ENCODE data around the gene PANK4.

- TF ChIP-seq RAD21 (IDR thresholded peaks at IDR 0.05; ENCODE audit: low read depth): no peak
- no peak for TF ChIP-seq YY1 (IDR thresholded peaks at IDR 0.05; ENCODE audit: low read depth)
- TF ChIP-seq EGR1 (IDR thresholded peaks at IDR 0.05): no peak
- TF ChIP-seq EP300 (IDR thresholded peaks at IDR 0.05; ENCODE audit: borderline replicate concordance): no peak
- TF ChIP-seq, protein P1, sequence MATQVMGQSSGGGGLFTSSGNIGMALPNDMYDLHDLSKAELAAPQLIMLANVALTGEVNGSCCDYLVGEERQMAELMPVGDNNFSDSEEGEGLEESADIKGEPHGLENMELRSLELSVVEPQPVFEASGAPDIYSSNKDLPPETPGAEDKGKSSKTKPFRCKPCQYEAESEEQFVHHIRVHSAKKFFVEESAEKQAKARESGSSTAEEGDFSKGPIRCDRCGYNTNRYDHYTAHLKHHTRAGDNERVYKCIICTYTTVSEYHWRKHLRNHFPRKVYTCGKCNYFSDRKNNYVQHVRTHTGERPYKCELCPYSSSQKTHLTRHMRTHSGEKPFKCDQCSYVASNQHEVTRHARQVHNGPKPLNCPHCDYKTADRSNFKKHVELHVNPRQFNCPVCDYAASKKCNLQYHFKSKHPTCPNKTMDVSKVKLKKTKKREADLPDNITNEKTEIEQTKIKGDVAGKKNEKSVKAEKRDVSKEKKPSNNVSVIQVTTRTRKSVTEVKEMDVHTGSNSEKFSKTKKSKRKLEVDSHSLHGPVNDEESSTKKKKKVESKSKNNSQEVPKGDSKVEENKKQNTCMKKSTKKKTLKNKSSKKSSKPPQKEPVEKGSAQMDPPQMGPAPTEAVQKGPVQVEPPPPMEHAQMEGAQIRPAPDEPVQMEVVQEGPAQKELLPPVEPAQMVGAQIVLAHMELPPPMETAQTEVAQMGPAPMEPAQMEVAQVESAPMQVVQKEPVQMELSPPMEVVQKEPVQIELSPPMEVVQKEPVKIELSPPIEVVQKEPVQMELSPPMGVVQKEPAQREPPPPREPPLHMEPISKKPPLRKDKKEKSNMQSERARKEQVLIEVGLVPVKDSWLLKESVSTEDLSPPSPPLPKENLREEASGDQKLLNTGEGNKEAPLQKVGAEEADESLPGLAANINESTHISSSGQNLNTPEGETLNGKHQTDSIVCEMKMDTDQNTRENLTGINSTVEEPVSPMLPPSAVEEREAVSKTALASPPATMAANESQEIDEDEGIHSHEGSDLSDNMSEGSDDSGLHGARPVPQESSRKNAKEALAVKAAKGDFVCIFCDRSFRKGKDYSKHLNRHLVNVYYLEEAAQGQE (IDR thresholded peaks at IDR 0.05; ENCODE audit: low read depth): no peak
- no peak for TF ChIP-seq TEAD4 (IDR thresholded peaks at IDR 0.05)
- no peak for TF ChIP-seq CREB1 (IDR thresholded peaks at IDR 0.05; ENCODE audit: low read depth)
- no peak for TF ChIP-seq ZBTB7A (IDR thresholded peaks at IDR 0.05; ENCODE audit: low read depth)
- TF ChIP-seq, protein P2, sequence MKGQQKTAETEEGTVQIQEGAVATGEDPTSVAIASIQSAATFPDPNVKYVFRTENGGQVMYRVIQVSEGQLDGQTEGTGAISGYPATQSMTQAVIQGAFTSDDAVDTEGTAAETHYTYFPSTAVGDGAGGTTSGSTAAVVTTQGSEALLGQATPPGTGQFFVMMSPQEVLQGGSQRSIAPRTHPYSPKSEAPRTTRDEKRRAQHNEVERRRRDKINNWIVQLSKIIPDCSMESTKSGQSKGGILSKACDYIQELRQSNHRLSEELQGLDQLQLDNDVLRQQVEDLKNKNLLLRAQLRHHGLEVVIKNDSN (IDR thresholded peaks at IDR 0.05): no peak
- TF ChIP-seq, protein P3, sequence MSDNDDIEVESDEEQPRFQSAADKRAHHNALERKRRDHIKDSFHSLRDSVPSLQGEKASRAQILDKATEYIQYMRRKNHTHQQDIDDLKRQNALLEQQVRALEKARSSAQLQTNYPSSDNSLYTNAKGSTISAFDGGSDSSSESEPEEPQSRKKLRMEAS (IDR thresholded peaks at IDR 0.05): no peak
- no peak for TF ChIP-seq TAF1 (IDR thresholded peaks at IDR 0.05; ENCODE audit: low read depth)
- TF ChIP-seq FOXM1 (IDR thresholded peaks at IDR 0.05; ENCODE audit: borderline replicate concordance, low read depth): no peak
- TF ChIP-seq TCF12 (IDR thresholded peaks at IDR 0.05; ENCODE audit: low read depth): no peak
- no peak for TF ChIP-seq CEBPB (IDR thresholded peaks at IDR 0.05)
Observed at GRCh38 chr1:2558861-2559260, 32.5 kb upstream of the PANK4 start.
